Activated naive CD8-positive, alpha-beta T cell (primary cell): ENCODE data around the gene OPCML.

ENCODE experiments used
- H3K27ac Mint-ChIP-seq: one replicate; pipeline ENCODE4 v1.8.0; 2021; ENCODE audit warnings: mixed read lengths
- H3K27me3 Mint-ChIP-seq: one replicate; pipeline ENCODE4 v1.8.0; 2021; ENCODE audit warnings: mixed read lengths
- H3K36me3 Mint-ChIP-seq: one replicate; pipeline ENCODE4 v1.8.0; 2021; ENCODE audit warnings: mixed read lengths
- H3K4me1 Mint-ChIP-seq: one replicate; pipeline ENCODE4 v1.8.0; 2021; ENCODE audit warnings: low read depth, mixed read lengths
- H3K4me3 Mint-ChIP-seq: one replicate; pipeline ENCODE4 v1.8.0; 2021; ENCODE audit warnings: mild to moderate bottlenecking, mixed read lengths
- H3K9me3 Mint-ChIP-seq: one replicate; pipeline ENCODE4 v1.8.0; 2021; ENCODE audit warnings: low read depth, mixed read lengths

The OPCML gene

DNA sequence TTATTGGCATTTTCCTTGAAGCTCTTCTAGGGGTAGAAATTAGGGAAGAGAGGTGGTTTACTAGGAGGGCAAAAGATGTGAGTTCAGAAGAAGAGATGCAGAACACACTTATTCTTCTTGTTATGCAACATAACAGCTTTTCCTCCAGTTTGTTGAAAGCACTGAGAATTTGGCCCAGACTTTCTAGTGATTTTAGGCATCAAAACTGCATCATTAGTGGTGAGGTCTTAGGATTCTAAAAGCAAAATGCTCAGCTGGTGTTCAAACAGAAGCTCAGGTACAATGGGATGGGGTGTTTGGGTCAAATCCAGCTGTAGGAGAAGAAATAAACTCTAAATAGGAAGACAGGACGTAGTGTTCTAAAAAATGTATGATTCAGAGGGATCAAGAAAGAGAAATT, 221.1 kb downstream of the OPCML start:
- no peak overlapping the region for H3K27ac Mint-ChIP-seq
- H3K36me3 Mint-ChIP-seq = no peaks in the 10 kb centered on the region
- no peaks in the 10 kb centered on the region for H3K27me3 Mint-ChIP-seq
- peaks cover 3% of the 10 kb centered on the region for H3K9me3 Mint-ChIP-seq
- no peaks in the 10 kb centered on the region for H3K4me1 Mint-ChIP-seq
- H3K4me3 Mint-ChIP-seq = no peak overlapping the region

GRCh38 chr11:133306019-133306418, 226.3 kb downstream of the OPCML start:
- no peaks in the 10 kb centered on the region for H3K4me1 Mint-ChIP-seq
- no peak overlapping the region for H3K4me3 Mint-ChIP-seq
- H3K36me3 Mint-ChIP-seq = no peaks in the 10 kb centered on the region
- H3K27me3 Mint-ChIP-seq = peaks cover 1% of the 10 kb centered on the region
- H3K9me3 Mint-ChIP-seq = peaks cover 3% of the 10 kb centered on the region
- H3K27ac Mint-ChIP-seq = no peak overlapping the region

DNA sequence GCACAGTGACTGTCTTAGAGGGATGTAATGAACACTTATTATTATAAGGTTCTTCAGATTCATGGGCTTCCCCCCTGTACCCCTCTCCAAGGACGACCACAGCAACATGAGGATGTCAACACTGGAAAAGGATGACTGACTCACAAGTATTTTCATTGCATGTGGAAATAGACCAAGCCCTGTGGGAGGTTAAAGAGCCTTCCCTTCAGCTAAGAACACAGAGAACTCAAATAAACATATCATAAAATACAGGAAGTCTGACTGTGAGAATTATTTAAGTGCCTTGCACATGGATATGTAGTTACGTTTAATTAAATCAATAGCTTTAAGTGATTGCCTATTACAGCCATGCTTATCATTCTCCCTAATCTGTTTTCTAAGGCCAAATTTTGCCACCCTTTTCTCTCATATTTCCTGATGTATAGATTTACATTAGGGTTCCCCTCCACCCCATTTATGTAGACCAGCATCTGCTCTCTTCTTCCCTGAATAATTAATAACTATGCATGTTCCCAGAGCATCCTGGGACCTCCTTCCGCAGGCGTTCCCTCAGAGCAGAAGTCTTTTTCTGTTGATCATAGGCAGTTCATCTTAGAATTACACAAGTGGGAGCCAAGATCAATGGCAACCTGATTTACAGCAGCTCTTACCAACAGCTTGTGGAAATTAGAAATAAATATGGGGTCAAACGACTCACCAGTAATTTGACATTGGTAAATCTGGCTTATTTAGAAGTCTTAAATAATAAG, 226.9 kb downstream of the OPCML start:
- H3K36me3 Mint-ChIP-seq = no peaks in the 10 kb centered on the region

GRCh38 chr11:133303262-133303661, 229.0 kb downstream of the OPCML start:
- Mint-ChIP-seq H3K27ac (no peak overlapping the region), H3K4me3 (no peak overlapping the region), H3K4me1 (no peaks in the 10 kb centered on the region), H3K36me3 (no peaks in the 10 kb centered on the region), H3K9me3 (peaks cover 3% of the 10 kb centered on the region), H3K27me3 (peaks cover 1% of the 10 kb centered on the region)

More for the DNA sequence above, 226.9 kb downstream of the OPCML start:
- Mint-ChIP-seq H3K9me3 (peaks cover 3% of the 10 kb centered on the region), H3K4me1 (no peaks in the 10 kb centered on the region), H3K4me3 (no peak overlapping the region), H3K27ac (no peak overlapping the region), H3K27me3 (peaks cover 1% of the 10 kb centered on the region)

DNA sequence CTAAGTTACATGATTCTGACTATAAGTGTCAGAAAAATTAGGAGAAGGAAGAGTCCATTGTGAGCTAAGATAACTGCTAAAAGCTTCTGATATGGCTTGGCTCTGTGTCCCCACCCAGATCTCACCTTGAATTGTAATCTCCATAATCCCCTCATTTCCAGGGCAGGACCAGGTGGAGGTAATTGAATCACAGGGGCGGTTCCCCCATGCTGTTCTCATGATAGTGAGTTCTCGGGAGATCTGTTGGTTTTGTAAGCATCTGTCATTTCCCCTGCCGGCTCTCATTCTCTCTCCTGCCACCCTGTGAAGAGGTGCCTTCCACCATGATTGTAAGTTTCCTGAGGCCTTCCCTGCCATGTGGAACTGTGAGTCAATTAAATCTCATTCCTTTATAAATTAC, 230.2 kb downstream of the OPCML start:
- Mint-ChIP-seq H3K36me3 (no peaks in the 10 kb centered on the region), H3K27ac (no peak overlapping the region), H3K9me3 (peaks cover 3% of the 10 kb centered on the region), H3K27me3 (peaks cover 1% of the 10 kb centered on the region), H3K4me3 (no peak overlapping the region), H3K4me1 (no peaks in the 10 kb centered on the region)

GRCh38 chr11:133300666-133301065, 231.6 kb downstream of the OPCML start:
- H3K4me3 Mint-ChIP-seq = no peak overlapping the region
- H3K4me1 Mint-ChIP-seq = no peaks in the 10 kb centered on the region
- H3K27ac Mint-ChIP-seq = no peak overlapping the region
- H3K36me3 Mint-ChIP-seq = no peaks in the 10 kb centered on the region
- no peaks in the 10 kb centered on the region for H3K9me3 Mint-ChIP-seq
- peaks cover 1% of the 10 kb centered on the region for H3K27me3 Mint-ChIP-seq

DNA sequence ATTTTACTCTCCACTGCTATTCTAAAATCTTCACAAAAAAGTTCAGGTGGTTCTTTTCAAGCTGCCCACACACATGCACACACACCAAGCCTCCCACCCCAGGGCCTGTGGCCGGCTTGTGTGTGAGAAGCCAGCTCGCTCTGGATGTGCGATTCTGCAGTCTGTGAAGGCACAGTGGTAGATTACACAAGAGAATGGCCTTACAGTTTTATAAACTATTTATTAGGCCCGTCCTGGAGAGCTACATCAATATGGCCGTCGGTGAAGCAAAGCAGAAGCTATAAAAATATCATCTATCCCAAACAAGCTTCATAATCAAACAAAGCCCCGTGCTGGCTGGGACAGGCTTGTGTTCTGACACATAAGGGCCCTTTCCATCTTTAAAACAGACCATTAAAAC, 240.5 kb downstream of the OPCML start:
- no peaks in the 10 kb centered on the region for H3K27me3 Mint-ChIP-seq
- no peak overlapping the region for H3K27ac Mint-ChIP-seq
- H3K4me3 Mint-ChIP-seq = no peak overlapping the region
- H3K36me3 Mint-ChIP-seq = no peaks in the 10 kb centered on the region
- no peaks in the 10 kb centered on the region for H3K4me1 Mint-ChIP-seq
- H3K9me3 Mint-ChIP-seq = no peaks in the 10 kb centered on the region

DNA sequence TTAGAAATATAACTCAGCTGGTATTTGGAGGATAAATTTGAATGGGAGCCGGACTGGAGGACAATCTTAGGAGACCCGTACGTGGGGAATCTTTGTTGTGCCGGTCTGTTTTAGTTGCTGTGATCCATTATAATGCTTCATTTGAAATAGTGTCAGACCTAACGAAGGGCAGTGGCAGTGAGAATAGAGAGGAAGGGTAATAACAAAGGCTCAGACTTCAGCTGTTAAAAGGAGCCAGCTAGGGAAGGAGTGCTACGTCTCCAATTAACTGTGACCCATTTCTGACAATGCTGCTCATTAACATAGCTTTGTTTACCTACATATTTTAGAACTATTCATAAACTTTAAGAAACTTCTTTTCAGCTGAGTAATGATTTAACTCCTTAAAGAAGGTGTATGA, 246.9 kb downstream of the OPCML start:
- Mint-ChIP-seq H3K36me3 (no peaks in the 10 kb centered on the region), H3K4me1 (no peaks in the 10 kb centered on the region), H3K9me3 (peaks cover 9% of the 10 kb centered on the region), H3K4me3 (no peak overlapping the region), H3K27ac (no peak overlapping the region), H3K27me3 (no peaks in the 10 kb centered on the region)

DNA sequence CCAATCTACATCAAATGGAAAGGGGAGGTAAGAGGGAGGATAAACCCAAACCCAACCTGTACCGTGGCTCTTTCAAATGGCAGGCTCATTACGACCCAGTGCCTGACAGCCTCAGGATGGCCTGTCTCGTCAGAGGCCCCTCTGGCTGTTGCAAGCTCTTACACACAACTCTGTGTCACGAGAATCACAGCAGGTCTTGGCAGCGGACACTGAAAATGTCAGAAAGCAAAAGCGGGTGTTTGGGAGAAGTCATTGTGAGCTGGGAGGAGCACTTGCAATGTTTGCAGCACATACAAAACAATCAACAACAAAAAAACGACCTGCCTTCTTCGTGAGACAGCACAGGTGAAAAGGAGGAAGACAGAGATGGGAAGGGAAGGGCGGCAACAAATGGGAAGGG, 248.1 kb downstream of the OPCML start:
- no peaks in the 10 kb centered on the region for H3K27me3 Mint-ChIP-seq
- no peaks in the 10 kb centered on the region for H3K4me1 Mint-ChIP-seq
- H3K27ac Mint-ChIP-seq = no peak overlapping the region
- no peaks in the 10 kb centered on the region for H3K36me3 Mint-ChIP-seq
- peaks cover 9% of the 10 kb centered on the region for H3K9me3 Mint-ChIP-seq
- no peak overlapping the region for H3K4me3 Mint-ChIP-seq

DNA sequence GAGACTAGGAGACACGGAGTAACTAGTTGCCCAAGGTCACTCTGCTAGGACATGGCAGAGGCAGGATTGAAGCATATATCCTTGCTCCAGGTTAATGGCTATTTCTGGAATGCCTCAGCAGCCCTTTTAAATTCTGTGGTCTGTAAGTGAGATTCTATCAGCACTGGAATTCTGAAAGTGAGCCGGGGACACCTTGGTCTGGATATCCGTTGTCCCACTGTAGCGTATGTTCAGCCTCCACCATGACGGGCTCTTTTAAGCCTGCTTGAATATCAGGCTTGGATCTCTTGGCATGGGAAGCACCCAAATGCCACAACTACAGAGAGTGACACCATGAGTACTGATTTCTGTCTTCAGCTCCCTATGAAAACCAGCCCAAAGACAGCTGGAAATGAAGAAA, 254.4 kb downstream of the OPCML start:
- Mint-ChIP-seq H3K4me1 (no peaks in the 10 kb centered on the region), H3K27ac (no peak overlapping the region), H3K4me3 (no peak overlapping the region), H3K27me3 (no peaks in the 10 kb centered on the region), H3K9me3 (no peaks in the 10 kb centered on the region), H3K36me3 (no peaks in the 10 kb centered on the region)

GRCh38 chr11:133271871-133272776, 260.2 kb downstream of the OPCML start:
- Mint-ChIP-seq H3K36me3 (no peaks in the 10 kb centered on the region), H3K27me3 (no peaks in the 10 kb centered on the region), H3K27ac (no peak overlapping the region), H3K4me1 (no peaks in the 10 kb centered on the region), H3K9me3 (no peaks in the 10 kb centered on the region), H3K4me3 (no peak overlapping the region)

- Mint-ChIP-seq H3K27me3 (no peaks in the 10 kb centered on the region), H3K27ac (no peak overlapping the region), H3K4me1 (no peaks in the 10 kb centered on the region), H3K36me3 (no peaks in the 10 kb centered on the region), H3K4me3 (no peak overlapping the region), H3K9me3 (no peaks in the 10 kb centered on the region)
These were observed 261.1 kb downstream of the OPCML start for GRCh38 chr11:133271206-133271605.

- Mint-ChIP-seq H3K9me3 (no peaks in the 10 kb centered on the region), H3K36me3 (no peaks in the 10 kb centered on the region), H3K27ac (no peak overlapping the region), H3K27me3 (no peaks in the 10 kb centered on the region), H3K4me3 (no peak overlapping the region), H3K4me1 (no peaks in the 10 kb centered on the region)
These were observed 263.0 kb downstream of the OPCML start for GRCh38 chr11:133269267-133269666.

DNA sequence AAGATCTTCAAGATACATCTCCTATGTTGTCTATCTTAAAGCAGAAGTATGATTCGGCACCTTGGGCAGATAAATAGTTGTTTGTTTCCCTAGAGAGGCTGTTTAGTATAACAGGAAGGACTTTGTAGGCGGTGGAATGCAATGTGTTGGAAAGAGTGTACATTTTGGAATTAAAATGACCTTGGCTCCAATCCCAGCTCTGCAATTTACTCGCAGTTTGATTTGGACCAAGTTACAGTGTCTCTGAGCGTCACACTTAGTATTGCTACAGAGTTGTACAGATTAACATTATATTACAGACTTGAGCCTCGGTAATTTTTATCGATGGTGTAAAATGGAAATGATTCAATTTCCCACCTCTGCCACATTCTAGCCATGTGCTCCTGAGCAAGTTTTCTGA, 265.3 kb downstream of the OPCML start:
- Mint-ChIP-seq H3K9me3 (no peaks in the 10 kb centered on the region), H3K4me1 (no peaks in the 10 kb centered on the region), H3K36me3 (no peaks in the 10 kb centered on the region), H3K4me3 (no peak overlapping the region), H3K27me3 (no peaks in the 10 kb centered on the region), H3K27ac (no peak overlapping the region)

DNA sequence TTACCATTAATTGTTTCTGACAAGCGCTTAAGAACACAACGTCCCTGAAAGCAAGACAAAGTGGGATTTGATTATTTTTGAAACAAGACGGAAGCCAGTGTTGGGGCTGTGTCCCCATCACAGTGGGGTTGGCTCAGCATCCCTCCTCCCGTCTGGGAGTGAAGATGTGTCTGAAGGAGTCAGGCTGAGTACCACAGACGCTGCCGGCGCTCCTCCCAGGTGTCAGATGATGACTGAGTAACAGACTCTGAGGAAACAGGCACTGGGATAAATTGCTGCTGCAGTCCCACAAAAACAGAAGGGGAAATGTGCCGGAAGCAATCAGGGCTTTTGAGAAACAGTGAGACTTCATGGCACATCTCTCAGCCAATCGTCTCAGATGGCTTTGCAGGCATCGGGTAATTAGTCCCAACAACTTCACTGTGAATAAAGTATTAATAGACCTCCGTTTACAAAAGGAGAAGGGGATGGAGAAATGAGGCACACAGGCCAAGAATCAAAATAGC, 266.7 kb downstream of the OPCML start:
- H3K36me3 Mint-ChIP-seq = no peaks in the 10 kb centered on the region
- H3K4me1 Mint-ChIP-seq = no peaks in the 10 kb centered on the region
- no peak overlapping the region for H3K4me3 Mint-ChIP-seq
- H3K9me3 Mint-ChIP-seq = no peaks in the 10 kb centered on the region
- H3K27me3 Mint-ChIP-seq = peaks cover 1% of the 10 kb centered on the region
- H3K27ac Mint-ChIP-seq = no peak overlapping the region
